NT2/D1 (cell line): ENCODE measurements around the gene SLC66A2.

Source experiments
- SUZ12 ChIP-seq: IDR thresholded peaks from 2 replicates; pipeline ENCODE4 v1.6.1; 2011; ENCODE audit not compliant: insufficient read length, insufficient read depth; ENCODE audit errors: extremely low read depth
- ZNF274 ChIP-seq: IDR thresholded peaks from 2 replicates; pipeline ENCODE4 v1.6.1; 2011; ENCODE audit warnings: mild to moderate bottlenecking, low read depth, low read length

DNA sequence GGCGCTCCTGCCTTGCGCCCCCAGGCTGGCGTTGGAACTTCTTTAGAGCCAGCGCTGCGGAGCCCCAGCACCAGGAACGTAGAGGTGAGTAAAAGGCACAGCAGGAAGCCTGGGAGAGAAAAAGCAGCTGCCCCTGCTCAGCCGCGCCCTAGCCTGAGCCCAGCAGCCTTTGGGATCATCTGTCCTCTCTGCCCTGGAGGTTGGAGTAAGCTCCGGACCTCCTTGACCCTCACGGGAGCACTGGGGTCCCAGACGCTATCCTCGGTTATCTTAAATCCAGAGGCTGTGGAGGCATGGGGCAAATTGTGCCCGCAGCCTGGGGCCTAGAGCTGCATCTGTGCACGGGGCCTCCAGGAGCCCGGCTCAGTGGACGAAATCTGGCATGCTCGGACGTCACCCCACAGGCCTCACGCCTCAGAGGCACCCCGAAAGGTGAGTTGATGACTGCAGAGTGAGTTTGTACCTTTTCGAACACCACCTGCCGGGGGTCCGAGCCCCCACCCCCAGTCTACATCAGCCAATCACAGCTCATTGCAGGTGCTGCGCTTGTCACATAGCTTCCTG is 1.6 kb upstream of the SLC66A2 start:
- TF ChIP-seq ZNF274 (no peak), SUZ12 (peak; percentile 62)
